Keratinocyte (primary cell): ENCODE results near the gene ARHGAP10.

ENCODE experiments used
- EZH2 ChIP-seq: IDR thresholded peaks from one replicate; pipeline ENCODE4 v1.6.1; 2012; ENCODE audit warnings: inconsistent platforms, mild to moderate bottlenecking, low read length, moderate library complexity
- TF ChIP-seq, protein P1 (sequence below), 3 experiments: IDR thresholded peaks in 1 of 3; conservative IDR thresholded peaks in 1 of 3; optimal IDR thresholded peaks in 1 of 3; 2 replicates in 2 of 3; 3 replicates in 1 of 3; pipeline versions ENCODE3 to v1.5.1; 2011; ENCODE audit warnings: low read length in 3 of 3, mild to moderate bottlenecking in 3 of 3, moderate library complexity in 2 of 3, control low read depth in 1 of 3, inconsistent platforms in 1 of 3; ENCODE audit not compliant: insufficient read depth in 2 of 3; ENCODE audit errors: extremely low read depth in 1 of 3

DNA sequence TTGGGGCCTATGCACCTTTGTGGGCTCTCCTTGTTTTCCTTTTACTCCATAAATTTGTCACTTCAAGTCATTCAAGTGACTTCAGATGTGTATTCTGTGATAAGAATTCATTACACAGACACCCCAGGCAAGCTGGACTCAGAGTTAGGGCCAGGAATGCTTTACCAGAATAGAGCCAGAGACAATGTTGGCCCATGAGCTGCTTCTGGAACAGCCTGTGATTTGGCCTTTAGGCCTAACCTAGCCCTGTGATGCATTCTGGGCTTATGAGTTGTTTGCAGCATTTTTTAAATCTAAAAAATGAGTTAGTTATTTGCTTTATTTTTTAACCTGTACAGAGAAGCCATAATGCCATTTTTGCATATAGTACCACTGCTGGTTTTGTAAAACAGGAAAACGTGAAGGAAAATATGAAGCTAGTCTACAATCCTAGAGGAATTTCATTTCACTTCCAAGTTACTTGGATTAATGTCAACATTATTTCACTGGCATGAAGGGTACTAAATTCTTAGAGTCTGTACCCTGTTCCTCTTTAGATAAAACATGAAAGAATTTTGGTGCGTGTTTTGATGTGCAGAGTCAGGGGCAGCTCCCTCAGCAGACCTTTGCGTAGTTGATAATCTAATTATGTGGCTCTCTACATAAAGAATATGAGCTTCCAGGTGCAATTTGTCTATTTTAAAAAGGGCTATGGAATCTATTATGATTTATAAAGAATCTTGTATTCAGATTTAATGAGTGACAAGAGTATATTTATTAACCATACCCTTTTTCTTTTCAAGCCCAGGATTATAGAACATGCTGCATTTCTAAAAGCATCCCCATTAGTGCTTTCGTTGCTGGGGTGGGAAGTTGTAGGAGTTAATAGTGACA, 84.7 kb downstream of the ARHGAP10 start:
- TF ChIP-seq, protein P1, sequence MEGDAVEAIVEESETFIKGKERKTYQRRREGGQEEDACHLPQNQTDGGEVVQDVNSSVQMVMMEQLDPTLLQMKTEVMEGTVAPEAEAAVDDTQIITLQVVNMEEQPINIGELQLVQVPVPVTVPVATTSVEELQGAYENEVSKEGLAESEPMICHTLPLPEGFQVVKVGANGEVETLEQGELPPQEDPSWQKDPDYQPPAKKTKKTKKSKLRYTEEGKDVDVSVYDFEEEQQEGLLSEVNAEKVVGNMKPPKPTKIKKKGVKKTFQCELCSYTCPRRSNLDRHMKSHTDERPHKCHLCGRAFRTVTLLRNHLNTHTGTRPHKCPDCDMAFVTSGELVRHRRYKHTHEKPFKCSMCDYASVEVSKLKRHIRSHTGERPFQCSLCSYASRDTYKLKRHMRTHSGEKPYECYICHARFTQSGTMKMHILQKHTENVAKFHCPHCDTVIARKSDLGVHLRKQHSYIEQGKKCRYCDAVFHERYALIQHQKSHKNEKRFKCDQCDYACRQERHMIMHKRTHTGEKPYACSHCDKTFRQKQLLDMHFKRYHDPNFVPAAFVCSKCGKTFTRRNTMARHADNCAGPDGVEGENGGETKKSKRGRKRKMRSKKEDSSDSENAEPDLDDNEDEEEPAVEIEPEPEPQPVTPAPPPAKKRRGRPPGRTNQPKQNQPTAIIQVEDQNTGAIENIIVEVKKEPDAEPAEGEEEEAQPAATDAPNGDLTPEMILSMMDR (optimal IDR thresholded peaks at IDR 0.05 in 1 of 3, IDR thresholded peaks at IDR 0.05 in 1 of 3, conservative IDR thresholded peaks at IDR 0.05 in 1 of 3; ENCODE audit: extremely low read depth in 1 of 3, insufficient read depth in 2 of 3, low read length in 3 of 3), result no peak
- TF ChIP-seq EZH2, result no peak
